Coronary artery (tissue), 2 donors: Measurements from ENCODE around the gene TMEM131L.
"Not testable (repeated sequence)": the region's sequence is repeated elsewhere in the genome, so short reads cannot be mapped to it uniquely, and the experiment has no call there.

Experiments used
- DNase-seq: peaks from one replicate; pipeline ENCODE4 v3.0.0-alpha.2; 2017; ENCODE audit warnings: low spot score
- H3K27ac ChIP-seq, 2 donors: fragments of 200-600 bp; sonication (generic); one replicate each; pipeline ENCODE4 v1.5.1; 2016 to 2019
- H3K4me3 ChIP-seq: fragments of 200-600 bp; sonication (generic); 2 replicates; pipeline ENCODE4 v1.5.1; 2016; ENCODE audit warnings: mild to moderate bottlenecking, moderate library complexity
- CTCF ChIP-seq: fragments of 200-600 bp; sonication (generic); IDR thresholded peaks from one replicate; pipeline ENCODE4 v1.5.1; 2019; ENCODE audit warnings: antibody characterized with exemption

Gene TMEM131L

DNA sequence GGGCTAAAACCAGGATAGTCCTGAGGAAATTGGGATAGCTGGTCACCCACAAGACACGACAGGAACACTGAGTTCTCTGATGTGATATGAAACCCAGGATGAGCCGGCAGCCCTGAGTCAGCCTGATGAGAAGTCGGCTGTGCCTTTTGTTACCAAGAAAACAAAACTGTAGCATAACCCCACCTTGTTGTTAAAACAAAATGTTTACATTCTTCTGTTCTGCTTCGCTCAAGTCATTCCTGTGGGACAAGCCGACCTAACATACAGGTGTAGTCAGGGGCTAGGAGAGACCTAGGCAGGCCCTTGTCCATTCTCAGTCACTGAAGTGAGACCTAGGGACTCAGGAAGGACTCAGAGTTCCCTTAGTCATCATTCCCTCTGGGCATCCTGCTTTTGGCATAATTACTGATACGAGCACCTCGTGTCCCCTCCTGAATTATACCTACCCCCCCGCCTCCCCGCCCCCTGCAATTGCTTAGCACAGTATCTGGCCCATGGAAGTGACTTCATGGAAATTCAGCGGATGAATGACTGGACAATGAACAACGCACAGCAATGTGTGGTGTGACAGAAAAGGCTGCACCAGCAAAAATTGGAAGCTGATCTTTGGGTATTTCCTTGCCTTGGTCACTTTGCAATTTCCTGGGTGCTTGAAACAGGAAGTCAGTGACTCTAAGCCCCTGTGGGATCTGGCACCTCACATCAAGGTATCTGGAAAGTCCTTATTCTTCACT, 186.1 kb downstream of the TMEM131L start:
- Histone ChIP-seq H3K4me3 (no peak overlapping the region), H3K27ac (peak overlapping the region in 1 of 2 donors; percentile 75)
- TF ChIP-seq CTCF, result no peak
- DNase-seq, result no peak

DNA sequence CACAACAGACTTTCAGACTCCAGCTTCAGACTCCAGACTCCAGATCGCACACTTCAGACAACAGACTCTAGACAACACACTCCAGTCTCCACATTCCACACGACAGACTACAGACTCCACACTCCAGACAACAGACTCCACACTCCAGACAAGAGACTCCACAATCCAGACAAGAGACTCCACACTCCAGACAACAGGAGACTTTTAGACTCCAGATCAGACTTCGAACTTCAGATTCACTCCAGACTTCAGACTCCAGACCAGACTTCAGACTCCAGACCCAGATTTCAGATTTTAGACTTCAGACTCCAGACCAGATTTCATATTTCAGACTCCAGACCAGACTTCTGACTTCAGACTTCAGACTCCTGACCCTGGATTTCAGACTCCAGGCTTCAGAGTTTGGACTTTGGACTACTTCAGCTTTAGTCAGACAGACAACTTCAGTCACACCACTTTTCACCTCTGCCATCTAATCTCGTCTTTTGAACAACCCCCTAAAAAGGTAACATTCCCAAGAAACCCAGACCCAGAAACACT, 188.9 kb downstream of the TMEM131L start:
- DNase-seq, result no peak
- H3K27ac ChIP-seq, result peak overlapping the region; percentile 37 to 75
- no peak for TF ChIP-seq CTCF
- H3K4me3 ChIP-seq, result peak overlapping the region; percentile 33

GRCh38 chr4:153655928-153656327, 189.8 kb downstream of the TMEM131L start:
- no peak for DNase-seq
- Histone ChIP-seq H3K4me3 (no peak overlapping the region), H3K27ac (peak overlapping the region; percentile 37 to 75)
- TF ChIP-seq CTCF, result no peak

DNA sequence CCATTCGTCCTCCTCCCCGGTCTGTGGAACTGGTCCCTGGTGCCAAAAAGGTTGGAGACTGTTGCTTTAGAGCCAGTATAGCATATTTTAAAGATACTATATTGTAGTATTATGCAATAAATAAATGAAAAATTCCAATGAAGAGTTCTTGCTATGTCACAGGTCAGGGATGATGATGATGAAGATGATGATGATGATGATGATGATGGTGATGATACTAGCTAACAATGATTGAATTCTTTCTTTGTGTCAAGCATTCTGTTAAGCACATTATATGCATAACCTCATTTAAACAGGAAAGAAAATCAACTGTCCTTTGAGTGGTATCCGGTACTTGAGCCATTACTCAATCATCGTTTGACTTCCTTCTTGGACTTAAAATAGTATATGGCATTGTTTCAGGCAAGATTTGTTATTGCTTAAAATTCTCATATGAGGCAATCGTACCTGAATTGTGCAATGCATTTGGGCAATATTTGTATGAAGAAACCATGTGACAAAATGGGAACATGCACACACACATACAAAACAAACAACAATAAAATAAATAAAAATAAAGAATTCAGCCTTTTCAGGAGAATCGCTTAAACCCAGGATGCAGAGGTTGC, 195.2 kb downstream of the TMEM131L start:
- Histone ChIP-seq H3K4me3 (no peak overlapping the region), H3K27ac (peak overlapping the region in 1 of 2 donors; percentile 80)
- DNase-seq, result no peak
- TF ChIP-seq CTCF, result no peak

- no peak overlapping the region for H3K4me3 ChIP-seq
- peak overlapping the region in 1 of 2 donors; percentile 32 for H3K27ac ChIP-seq
- TF ChIP-seq CTCF, result no peak
- no peak for DNase-seq
Measured at GRCh38 chr4:153661908-153662307, 195.7 kb downstream of the TMEM131L start.

DNA sequence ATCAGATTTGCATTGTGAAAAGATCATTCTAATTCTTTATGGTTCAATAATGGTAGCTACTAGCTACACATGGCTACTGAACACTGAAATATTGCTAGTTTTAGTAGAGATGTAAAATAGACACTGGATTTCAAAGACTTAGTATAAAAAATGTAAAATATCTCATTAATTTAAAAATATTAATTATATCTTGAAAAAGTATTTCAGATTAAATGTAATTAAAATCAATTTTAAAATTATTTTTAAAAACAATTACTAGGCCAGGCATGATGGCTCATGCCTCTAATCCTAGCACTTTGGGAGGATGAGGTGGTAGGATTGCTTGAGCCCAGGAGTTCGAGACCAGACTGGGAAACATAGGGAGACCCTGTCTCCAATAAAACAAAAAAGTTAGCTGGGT, 197.5 kb downstream of the TMEM131L start:
- Histone ChIP-seq H3K4me3 (no peak overlapping the region), H3K27ac (no peak overlapping the region)
- no peak for DNase-seq
- no peak for TF ChIP-seq CTCF

- H3K4me3 ChIP-seq, DNase-seq, H3K27ac ChIP-seq: not testable (repeated sequence)
Measured at GRCh38 chr4:153666505-153666904, 200.3 kb downstream of the TMEM131L start.
